ENCODE data around the gene EIF3K.

Gene EIF3K

GRCh38 chr19:38669552-38669951 lies 50.6 kb downstream of the EIF3K start:
- TF ChIP-seq CTCF (IDR thresholded peaks at IDR 0.05; ENCODE audit: borderline replicate concordance, insufficient read depth, low read depth, low read length), result no peak

GRCh38 chr19:38670921-38671398 lies 52.0 kb downstream of the EIF3K start:
- no peak for TF ChIP-seq CTCF (IDR thresholded peaks at IDR 0.05; ENCODE audit: borderline replicate concordance, insufficient read depth, low read depth, low read length)
- no peak overlapping the region for H3K4me3 ChIP-seq (ENCODE audit: low read depth, low read length)

More at GRCh38 chr19:38669552-38669951, 50.6 kb downstream of the EIF3K start:
- H3K4me3 ChIP-seq (ENCODE audit: low read depth, low read length), result no peak overlapping the region

GRCh38 chr19:38671654-38672053 lies 52.7 kb downstream of the EIF3K start:
- no peak overlapping the region for H3K4me3 ChIP-seq (ENCODE audit: low read depth, low read length)
- no peak for TF ChIP-seq CTCF (IDR thresholded peaks at IDR 0.05; ENCODE audit: borderline replicate concordance, insufficient read depth, low read depth, low read length)

- no peak for TF ChIP-seq CTCF (IDR thresholded peaks at IDR 0.05; ENCODE audit: borderline replicate concordance, insufficient read depth, low read depth, low read length)
These were observed 54.0 kb downstream of the EIF3K start for GRCh38 chr19:38673030-38673429.

GRCh38 chr19:38674388-38675171 lies 55.6 kb downstream of the EIF3K start:
- H3K4me3 ChIP-seq (ENCODE audit: low read depth, low read length), result no peak overlapping the region
- TF ChIP-seq CTCF (IDR thresholded peaks at IDR 0.05; ENCODE audit: borderline replicate concordance, insufficient read depth, low read depth, low read length), result no peak

More at GRCh38 chr19:38673030-38673429, 54.0 kb downstream of the EIF3K start:
- no peak overlapping the region for H3K4me3 ChIP-seq (ENCODE audit: low read depth, low read length)

- H3K4me3 ChIP-seq (ENCODE audit: low read depth, low read length), result no peak overlapping the region
- TF ChIP-seq CTCF (IDR thresholded peaks at IDR 0.05; ENCODE audit: borderline replicate concordance, insufficient read depth, low read depth, low read length), result no peak
These were observed 56.6 kb downstream of the EIF3K start for GRCh38 chr19:38675611-38676010.

All from GM12875 (cell line).